Stimulated activated CD8-positive, alpha-beta memory T cell treated with anti-CD3 and anti-CD28 coated beads, Interleukin-4, amount 100 ng/mL, for 4 hours (primary cell): Measurements from ENCODE around the gene CCNA2.

ENCODE experiments used
- DNase-seq, 2 donors: peaks; one replicate each; pipeline ENCODE4 v3.0.0-alpha.2; 2020; ENCODE audit warnings: low read depth in 2 of 2, low spot score in 1 of 2

The CCNA2 gene

DNA sequence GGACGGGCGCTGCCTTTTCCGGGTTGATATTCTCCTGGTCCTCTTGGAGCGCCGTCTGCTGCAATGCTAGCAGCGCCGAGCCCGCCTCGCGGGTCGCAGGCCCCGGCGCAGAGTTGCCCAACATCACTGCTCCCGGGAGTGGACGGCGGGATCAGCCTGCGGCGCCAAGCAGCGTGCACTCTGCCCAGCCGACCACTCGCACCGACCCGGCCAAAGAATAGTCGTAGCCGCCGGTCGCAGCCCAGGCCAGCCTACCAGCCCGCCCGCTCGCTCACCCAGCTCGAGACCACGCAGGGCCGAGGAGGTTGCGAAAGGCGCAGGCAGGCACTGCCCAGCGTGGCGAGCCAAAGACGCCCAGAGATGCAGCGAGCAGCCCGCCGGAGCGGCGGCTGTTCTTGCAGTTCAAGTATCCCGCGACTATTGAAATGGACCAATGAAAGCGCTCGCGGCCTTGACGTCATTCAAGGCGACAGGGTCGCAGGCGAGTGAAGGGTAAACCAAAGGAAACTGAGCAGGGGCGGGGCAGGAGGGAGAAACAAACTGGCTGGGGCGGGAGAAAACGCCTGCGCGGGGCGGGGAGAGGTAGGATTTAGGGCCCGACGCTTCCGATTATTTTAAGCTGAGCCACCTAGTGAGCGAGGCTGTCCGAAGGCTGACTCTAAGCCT, at the start of gene CCNA2:
TSS of gene CCNA2 (minus strand) at position 379 of the 666 bp plus-strand sequence. CDS start at position 124, 255 bp downstream.
- DNase-seq: peak; percentile 89 to 94

DNA sequence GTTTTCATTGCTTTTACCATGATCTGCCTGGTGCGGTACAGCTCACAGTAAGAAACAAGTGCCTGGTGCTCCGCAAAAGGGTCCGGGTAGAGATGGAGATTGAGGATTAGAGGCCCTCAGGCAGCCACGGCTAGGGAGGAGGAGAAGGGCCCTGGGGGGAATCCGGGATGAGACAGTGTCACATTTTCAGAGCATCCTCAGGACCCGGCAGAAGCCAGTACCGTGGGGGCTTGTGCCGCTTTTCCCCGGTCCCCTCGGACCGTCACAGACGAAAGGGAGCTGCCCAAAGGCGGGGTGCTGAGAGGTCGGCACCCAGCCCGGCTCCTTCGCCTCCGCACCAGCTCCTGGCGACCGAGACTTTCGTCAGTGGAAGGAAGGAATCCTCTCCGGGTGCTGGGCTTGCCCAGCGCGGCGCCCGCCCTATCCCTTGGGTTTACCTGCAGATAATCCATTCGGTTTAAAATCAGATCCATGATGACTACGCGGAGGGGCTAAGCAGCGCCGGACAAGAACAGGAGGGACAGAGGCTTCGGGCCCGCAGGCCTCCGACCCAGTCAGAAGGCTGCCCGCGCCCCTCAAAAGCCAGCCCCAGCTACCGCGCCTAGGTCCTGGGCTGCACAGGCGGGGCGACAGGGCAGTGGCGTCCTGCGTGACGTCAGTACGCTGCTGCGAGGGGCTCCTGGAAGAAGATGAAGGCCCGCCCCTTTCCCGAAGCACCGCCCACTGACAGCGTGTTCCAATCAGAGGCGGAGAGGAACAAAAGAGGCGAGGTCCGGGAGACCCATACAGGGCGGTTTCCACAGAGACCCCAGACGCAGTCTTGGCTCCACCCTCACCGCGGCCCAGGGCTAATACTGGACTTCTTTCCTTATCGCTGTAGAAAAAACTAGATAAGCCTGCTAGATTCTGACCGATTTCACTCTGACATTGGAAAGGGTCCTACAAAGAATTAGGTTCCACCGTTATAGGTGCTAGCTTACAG, 46.4 kb upstream of the CCNA2 start, which contains the start of gene BBS7:
TSS of gene BBS7 (minus strand) at position 634 of the 982 bp plus-strand sequence. CDS start at position 473, 161 bp downstream.
- DNase-seq: peak; percentile 92 to 96

DNA sequence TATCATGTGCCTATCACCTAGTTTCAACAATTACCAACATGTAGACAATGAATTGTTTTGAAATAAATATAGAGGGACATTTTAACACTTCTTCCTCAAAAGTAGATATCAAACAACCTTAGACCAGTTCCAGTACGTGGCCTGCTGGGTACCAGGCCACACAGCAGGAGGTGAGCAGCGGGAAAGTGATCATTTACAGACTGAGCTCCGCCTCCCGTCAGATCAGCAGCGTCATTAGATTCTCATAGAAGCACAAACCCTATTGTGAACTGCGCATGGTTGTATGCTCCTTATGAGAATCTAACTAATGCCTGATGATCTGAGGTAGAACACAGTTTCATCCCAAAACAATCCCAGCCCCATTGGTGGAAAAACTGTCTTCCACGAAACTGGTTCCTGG, 40.1 kb upstream of the CCNA2 start:
- no peak for DNase-seq

DNA sequence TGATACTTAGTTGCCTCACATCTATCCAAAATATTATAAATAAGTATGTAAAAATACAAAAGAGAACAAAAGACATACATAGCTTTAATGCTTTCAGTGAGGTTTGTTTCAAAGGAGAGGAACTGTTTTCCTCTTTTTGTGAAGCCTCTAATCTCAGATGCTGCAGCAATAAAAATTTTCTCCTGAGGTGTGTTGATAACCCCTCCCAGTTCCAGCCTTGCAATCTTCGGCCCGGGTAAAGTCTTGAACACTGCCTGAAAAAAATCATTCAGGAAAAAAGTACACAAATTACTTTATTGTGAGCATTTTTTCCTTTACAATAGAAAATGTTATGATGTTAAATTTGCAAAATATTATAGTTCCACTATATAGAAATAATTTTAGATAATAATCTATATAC, 37.7 kb upstream of the CCNA2 start:
- no peak for DNase-seq

DNA sequence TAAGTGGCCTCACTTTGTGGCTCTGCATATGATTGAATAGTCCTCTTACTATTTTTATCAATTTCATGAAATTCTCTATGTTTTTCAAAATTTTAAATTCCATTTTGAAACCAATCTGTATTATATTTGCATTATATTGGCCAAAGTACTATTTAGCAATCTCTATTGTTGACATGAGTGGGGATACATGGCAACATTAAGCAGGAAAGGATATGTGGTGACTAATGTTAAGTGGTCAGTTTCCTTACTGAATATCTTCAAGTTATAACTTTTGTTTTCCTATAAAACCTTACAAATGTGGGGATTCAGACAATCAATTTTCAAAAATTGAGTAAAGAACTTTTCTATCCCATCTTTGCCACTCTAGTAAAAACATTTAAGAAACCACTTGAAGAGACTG, 36.4 kb upstream of the CCNA2 start:
- no peak for DNase-seq

DNA sequence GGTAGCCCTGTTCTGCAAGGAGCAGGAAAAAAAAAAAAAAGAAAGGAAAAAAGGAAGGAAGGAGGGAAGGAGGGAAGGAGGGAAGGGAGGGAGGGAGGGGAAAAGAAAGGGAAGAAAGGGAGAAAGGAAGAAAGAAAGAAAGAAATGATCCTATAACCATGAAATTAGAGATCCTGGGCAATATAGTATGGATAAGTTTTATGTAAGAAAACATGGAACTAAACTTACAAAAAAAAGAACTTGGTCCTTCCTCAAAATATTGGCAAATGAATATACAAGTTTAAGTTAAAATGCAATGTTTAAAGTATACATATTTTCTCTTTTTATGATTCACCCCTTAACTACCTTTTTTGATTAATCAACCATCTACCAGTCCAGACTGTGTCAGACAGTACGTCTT, 27.7 kb upstream of the CCNA2 start:
- DNase-seq: no peak

DNA sequence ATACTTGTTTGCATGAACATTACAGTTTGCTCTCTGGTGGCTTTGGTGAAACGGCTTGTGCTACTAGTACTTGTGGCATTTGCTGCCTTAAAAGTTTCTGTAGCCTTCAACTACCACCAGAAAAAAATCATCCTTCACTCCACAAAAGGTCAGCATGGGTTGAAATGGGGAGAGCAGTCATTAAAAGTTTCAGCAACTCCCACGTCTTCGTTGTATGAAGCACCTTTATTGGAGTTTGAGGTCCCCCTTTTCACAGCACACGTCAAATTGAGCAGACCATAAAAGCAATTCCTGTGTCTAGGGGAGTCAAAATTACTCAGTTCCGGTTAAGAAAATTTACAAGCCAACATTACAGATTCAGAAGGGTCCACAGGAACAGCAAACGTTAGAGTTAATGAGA, 23.0 kb upstream of the CCNA2 start:
- DNase-seq: no peak

DNA sequence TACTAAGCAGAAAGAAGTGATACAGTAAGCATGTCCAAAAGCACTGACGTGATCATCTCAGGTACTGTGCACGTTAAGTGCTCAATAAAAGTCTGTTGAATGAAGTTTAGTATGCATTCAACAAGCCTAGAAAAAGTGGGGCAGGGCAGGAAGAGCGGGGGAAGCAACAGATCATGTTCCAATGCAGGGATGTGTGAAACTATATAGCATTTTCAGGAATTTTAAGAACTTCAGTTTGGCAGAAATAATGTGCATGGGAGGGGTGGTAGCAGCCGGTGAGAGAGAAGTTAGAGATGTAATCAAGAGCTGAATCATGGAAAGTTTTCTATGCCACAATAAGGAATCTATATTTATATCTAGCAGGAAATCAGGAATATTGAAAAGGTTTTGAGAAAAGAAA, 19.2 kb upstream of the CCNA2 start:
- no peak for DNase-seq

DNA sequence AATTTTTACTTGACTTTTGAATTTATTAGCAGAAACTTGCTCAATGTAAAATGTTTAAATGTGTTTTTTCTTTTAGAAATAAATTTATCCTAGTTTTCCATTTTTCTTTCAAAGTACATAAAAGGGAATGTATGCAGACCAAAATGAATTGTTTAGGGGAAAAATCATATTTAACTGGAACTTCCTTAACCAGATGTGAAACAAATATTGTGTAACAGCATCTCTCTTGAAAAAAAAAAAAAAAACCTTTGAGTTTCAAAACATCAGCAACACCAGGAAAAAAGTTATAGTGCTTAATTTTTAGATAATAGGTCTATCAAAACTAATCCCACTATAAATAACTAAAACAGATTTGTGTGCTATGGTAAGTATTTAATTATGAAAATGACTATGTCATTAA, 14.5 kb upstream of the CCNA2 start:
- DNase-seq: no peak

DNA sequence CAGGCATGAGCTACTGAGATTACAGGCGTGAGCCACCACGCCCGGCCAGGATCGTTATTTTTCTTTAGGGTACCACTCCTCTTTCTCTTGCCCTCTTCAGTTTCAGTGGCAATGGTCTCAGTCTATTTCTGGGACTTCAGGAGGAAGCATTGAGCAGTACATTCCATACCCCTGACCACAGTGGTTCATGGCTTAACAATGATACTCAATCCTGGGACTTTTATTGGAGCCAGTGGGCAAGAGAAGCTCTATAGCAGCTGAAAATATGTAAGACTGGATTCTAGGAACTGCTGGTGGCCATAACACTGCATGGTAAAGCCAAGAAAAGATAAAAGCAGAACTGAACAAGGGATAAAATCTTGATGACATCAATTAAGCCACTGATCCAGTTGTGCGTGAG, 5.8 kb upstream of the CCNA2 start:
- DNase-seq: no peak

DNA sequence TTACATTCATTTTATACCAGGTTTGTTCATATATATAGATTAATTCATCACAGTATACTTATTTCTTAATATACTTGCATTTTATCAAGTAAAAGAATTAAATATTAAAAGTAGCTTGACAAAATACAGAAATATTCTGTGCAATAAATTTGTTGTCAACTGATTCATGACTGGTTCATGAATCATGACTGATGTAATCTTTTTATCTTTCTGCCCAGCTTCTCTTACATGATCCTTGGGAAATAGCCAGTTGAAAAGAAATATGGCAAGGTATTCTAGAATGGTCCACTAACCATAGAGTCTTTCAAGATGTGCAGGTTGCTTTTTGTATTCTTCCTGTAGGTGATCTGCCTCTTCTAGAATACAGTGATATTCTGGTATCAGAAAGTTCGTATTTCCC, 4.2 kb upstream of the CCNA2 start:
- no peak for DNase-seq

DNA sequence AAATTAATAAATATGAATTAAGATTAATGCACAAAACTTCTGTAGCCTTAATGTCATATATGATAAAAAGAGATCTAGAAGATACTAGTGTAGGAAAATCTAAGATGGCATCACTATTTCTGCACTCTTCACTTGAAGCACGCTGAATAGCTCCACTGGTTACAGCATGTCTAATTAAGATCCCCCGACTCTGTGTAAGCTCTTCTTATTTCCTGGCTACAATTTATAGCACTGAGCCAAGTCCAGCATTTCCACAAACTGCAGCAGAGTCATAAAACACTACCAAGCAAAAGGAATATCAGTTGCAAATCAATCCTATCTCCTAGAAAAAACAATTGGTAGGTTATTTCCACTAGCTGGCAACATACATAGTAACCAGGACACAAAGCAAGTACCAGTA, 1.3 kb upstream of the CCNA2 start:
- DNase-seq: no peak

DNA sequence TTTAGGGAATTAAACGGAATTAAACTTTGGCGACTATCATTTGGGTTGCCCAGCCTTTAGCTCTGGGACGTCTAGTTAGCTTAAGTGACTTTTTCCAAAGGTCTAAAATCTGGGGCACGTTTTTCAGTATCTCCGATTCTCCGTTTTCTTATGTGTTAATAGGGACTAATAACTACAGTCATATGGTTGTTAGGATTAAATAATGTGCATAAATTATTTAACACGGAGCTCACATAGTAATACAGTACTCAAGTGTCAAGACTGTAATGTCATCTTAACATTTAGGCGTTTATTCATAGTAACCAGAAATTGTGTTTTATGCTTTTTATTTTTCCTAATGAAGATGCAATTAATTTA, 466 bp upstream of the CCNA2 start:
- no peak for DNase-seq

DNA sequence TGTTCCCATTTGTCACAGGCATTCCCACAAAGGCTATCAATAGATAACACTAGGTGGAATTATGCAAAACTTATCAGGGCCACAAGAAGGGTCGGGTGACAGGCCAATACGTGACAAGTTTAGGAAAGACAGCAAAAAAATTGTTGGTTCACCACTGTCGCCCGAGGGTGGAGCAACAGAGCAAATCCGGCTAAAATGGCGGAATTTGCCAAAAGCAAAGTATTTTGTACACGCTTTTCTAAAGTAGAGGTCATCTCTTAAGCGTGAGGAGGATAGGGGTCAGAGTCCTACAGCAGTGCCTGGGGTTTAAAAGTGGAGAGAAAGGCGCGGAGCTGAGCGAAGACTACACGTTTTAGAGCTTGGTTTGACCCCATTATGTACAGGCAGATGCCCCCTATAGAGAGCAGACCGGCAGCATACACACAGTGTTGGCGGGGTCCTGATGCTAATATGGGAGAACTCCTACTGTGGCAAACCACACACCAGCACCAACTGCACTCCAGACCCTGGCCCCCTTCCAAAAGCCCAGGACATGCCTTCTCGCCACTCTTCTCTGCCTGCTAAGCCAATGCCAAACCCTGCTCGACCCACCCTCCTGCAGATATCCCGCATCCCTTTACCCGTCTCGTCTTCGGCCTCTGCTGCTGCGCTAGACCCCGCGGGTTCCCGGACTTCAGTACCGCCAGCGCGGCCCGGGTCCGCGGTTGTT, 733 bp downstream of the CCNA2 start:
- DNase-seq: no peak

DNA sequence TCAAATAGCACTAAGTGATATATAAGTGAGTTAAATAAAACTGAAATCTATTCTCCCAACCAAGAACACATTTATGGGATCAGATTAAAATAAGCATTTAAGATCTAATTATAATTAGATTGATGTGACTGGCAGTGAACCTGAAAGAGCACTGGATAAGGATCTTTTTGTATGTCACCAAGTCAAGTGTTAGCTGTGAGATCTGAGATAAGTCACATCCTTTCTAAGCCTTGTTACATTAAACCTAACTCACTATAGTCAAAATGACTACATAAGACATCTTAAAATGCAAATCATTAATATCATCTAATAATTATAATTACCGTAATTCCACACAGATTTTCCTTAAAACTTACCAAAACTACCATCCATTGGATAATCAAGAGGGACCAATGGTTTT, 1.6 kb downstream of the CCNA2 start:
- DNase-seq: no peak

DNA sequence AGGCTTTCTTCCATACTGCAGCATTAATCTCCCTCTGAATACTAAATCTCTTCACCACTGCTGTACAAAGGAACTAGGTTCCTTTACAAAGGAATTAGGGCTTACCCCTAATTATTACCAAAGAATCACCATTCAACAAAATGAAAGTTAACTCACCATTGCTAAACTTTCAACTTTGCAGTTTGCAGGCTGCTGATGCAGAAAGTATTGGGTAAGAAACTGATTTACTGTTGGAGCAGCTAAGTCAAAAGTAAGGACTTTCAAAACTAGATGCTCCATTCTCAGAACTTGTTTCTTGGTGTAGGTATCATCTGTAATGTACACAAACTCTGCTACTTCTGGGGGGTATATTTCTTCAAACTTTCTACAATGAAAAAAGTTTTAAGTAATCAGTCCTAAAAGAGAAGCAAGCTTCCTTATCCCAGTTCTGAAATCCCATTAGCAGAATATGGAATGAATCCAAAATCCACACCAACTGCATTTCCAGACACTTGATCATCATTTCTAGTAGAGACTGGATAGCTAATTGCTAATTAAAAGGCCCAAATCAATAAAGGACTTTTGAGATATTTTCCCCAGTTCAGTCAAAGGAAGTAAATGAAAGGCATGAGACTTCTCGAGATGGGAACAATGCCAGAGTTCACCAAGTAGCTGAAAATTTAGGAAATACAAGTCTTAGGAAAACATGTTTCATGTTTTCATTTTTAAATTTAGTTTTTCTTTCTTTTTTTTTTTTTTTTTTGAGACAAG, 4.3 kb downstream of the CCNA2 start:
- DNase-seq: no peak

DNA sequence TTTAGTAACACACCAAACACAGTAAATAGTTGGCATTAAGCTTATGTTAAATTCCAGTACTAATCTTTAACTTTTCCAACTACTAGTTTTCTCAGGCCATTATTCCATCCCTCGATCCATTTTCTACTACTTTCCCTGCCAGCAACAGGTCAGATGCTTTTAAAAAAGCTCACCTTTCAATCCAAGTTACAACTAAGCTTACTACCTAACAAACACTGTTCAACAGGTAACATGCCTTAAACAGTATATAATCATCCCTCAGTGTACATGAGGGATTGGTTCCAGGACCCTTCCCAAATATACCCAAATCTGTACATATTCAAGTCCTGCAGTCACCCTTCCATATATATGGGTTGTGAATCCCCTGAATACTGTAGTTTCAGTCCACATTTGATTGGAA, 5.5 kb downstream of the CCNA2 start:
- no peak for DNase-seq

DNA sequence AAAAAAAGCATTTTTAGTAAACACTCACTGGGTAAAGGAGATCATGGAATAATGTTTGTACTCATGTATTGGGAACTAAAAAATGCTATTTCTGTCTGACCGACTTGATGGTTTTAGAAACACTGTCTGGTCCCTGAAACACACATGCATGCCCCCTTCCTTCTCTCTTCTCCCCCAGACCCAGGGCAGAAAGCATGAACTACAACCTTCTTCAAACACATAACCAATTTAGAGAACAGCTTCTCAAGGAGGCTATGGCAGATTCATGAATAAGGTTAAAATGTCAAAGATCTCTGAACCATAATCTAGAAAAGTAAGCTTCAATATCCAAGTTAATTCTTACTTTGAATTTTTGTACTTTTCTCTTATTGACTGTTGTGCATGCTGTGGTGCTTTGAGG, 6.0 kb downstream of the CCNA2 start:
- no peak for DNase-seq

DNA sequence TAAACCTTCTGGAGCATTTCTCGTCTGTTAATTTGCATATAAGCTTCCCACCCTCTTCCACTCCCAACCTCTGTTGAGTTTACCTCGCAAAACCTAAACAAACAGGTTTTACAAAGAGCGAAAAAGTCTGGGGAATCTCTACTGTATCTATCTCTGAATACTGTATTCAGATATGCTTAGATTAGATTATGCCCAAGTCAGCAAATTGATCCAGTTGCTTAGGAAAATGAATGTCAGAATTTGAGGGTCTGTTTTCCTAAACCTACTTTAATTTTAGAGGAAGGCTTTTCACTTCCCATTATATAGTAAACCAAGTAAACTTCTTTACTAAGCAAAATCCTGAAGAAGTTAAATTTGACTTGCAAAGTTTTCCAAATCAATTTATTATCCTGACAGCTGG, 6.7 kb downstream of the CCNA2 start:
- DNase-seq: no peak

DNA sequence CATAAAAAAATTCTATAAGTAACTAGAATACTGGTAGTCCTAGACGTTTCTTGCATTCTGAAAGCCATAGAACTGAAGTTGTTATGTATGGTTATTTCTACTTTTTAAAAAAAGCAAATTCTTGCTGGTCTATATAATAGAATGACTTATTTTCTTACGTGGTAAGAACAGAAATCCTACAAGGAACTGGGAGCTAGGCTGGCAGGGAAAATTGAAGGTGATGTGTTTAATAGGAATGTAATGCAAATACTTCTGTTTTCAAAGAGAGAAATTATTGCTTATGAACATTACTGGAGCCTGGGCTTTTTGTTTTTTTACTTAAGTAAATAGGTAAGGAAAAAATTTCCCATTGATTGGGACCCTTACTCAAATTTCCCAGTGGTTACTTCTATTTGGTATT, 8.9 kb downstream of the CCNA2 start:
- no peak for DNase-seq

DNA sequence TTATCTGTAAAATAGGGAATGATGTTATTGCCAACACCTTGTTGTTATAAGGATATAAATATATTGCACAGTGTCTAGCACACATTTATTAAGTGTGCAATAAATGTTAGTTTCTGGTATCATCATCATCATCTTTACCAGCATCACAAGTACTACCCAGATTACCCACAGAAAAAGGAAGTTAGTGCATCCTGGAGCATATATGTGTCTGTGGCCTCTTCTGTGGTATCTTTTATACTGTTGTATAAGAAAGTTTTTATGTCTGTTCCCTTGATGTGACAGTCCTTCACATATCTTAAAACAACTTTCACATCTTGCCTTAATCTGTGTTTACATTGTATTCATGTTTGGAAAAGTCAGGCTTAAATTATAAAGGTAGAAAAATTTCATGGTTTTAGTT, 12.6 kb downstream of the CCNA2 start:
- DNase-seq: no peak
